Cardiac fibroblast (primary cell): ENCODE data around the gene IGSF10.

Source experiments
- DNase-seq, 2 donors: peaks; one replicate each; pipeline versions ENCODE4 v3.0.0 to v3.0.0-alpha.2; 2010; ENCODE audit warnings: low read depth in 2 of 2
- H3K4me3 ChIP-seq, 2 donors: replicated peaks in 1 of 2; 1 replicate in 1 of 2; 2 replicates in 1 of 2; pipeline ENCODE4 v1.5.1; 2011; ENCODE audit warnings: low read depth in 2 of 2, low read length in 2 of 2, mild to moderate bottlenecking in 2 of 2, moderate library complexity in 1 of 2
- CTCF ChIP-seq: IDR thresholded peaks from one replicate; pipeline ENCODE4 v1.5.1; 2011; ENCODE audit warnings: low read depth, mild to moderate bottlenecking, low read length, inconsistent platforms

Gene IGSF10

DNA sequence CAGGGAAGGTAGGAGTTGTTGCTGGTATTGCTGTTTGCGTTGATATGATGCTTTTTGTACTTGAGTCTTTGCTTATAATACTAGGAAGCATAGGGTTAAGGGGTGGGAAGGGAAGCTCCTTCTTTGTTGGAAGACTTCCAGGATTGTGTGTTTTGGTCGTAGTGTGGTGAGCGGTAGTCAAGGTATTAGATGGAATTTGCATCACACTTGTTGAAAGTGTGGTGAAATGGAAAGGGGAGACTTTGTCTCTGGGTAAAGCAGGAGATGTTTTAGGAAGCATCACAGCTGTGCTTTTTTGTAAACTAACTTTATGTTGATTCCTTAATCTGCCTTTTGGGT, 14.9 kb downstream of the IGSF10 start:
- no peak for DNase-seq
- TF ChIP-seq CTCF, result no peak
- no peak overlapping the region for H3K4me3 ChIP-seq

- DNase-seq, result peak; percentile 88 to 96
- no peak for TF ChIP-seq CTCF
- no peak overlapping the region for H3K4me3 ChIP-seq
Measured at GRCh38 chr3:151445273-151446001, 15.4 kb downstream of the IGSF10 start.

- no peak for TF ChIP-seq CTCF
- DNase-seq, result no peak
Measured at GRCh38 chr3:151443583-151443982, 17.3 kb downstream of the IGSF10 start.

GRCh38 chr3:151440940-151441339, 19.9 kb downstream of the IGSF10 start:
- no peak for DNase-seq
- H3K4me3 ChIP-seq, result no peak overlapping the region
- no peak for TF ChIP-seq CTCF

More at GRCh38 chr3:151443583-151443982, 17.3 kb downstream of the IGSF10 start:
- H3K4me3 ChIP-seq, result no peak overlapping the region

DNA sequence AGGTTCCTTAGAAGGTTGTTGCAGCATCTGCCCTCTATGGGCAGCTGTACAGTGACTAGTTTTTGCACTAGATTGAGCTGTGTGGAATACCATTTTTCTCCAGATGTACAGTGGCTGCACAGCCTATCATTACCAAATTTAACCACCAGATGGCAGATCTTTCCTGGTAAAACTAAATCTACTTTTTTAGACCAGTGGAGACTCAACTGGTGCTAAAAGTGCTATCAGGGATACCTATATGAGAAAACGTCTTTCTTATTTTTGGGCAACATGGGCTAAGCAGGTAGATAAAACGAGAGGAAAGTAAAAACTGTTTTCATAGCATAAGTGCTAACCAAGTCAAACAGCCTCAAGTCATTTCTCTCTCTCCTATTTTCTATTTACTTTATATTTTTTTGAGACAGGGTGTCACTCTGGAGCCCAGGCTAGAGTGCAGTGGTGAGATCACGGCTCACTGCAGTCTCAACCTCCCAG, 21.2 kb downstream of the IGSF10 start:
- H3K4me3 ChIP-seq, result no peak overlapping the region
- peak; percentile 84 to 89 for DNase-seq
- peak; percentile 76 for TF ChIP-seq CTCF

DNA sequence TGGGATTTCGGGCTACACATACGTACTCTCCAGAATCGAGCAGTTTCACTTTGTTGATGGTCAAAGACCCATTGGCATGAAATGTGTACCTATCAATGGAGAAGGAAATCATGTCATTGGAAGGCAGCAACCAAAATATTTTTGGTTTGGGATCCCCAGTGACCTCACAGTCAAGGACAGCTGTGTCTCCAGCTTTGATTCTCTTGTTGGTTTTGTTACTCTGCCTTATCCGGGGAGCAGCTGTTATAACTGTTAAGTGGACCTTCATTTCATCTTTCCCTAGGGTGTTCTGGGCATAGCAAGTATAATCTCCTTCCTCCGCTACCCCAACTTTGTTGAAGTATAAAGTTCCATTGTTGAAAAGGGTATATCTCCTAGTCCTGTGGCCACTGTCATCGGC, 23.0 kb downstream of the IGSF10 start:
- no peak overlapping the region for H3K4me3 ChIP-seq
- DNase-seq, result no peak
- no peak for TF ChIP-seq CTCF
